ENCODE measurements around the gene TNNI2.
"Not testable (repeated sequence)": the region's sequence is repeated elsewhere in the genome, so short reads cannot be mapped to it uniquely, and the experiment has no call there.

TNNI2 gene

DNA sequence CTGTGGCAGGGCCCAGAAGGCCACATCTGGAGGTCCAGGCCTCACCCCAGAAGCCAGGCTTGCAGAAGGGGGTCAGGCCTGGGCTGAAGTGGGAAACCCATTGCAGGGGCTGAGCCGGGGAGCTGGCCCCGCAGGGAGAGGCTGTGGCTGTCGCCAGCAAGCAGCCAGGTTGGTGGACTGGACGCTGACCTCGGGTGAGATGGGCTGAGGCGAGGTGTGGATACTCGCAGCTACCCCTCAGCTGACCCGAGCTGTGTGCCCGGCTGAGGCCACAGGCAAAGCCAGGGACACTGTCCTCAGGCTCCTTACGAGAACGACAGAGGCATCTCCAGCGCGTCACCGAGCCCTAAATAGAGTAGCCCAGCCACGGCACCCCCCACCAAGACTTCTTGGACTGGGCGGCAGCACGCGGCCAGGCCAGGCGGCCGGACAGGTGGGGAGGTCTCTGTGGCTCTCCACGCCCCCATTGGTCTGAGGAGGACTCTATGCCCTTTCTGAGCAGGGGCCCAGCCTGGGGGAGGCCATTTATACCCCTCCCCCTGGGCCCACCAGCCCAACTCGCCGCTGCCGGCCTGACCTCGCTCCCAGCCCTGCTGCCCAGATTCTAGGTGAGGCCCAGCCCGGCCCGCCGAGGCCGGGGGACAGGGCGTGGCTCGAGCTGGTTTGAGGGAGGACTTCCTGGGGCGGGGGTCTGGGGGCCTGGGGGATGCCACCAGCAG, at the start of gene TNNI2:
TSS of gene TNNI2 (plus strand) at position 556 of the 719 bp plus-strand sequence. CDS start 716 bp downstream, outside the sequence.
- DNase-seq, result no peak

DNA sequence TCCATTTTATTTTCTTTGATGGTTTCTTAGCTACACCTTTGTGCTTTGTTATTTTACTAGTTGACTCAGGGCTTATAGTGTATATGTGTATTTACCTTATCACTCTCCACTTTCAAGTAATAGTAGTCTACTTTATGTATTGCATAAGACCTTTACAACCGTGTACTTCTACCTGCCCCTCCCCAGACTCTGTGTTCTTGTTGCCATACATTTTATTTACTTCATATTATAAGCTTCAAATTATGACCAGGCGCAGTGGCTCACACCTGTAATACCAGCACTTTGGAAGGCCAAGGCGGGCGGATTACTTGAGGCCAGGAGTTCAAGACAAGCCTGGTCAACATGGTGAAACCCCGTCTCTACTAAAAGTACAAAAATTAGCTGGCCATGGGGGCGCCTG, 46.9 kb upstream of the TNNI2 start:
- no peak for DNase-seq

DNA sequence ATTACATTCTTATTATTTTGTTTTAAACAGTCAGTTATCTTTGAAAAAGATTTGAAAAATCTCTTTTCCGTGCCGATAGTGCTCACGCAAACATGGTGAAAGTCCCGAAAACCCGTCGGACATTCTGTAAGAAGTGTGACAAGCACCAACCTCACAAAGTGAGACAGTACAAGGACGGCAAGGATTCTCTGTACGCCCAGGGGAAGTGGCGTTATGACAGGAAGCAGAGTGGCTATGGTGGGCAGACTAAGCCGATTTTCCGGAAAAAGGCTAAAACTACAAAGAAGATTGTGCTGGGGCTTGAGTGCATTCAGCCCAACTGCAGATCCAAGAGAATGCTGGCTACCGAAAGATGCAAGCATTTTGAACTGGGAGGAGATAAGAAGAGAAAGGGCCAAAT, 46.3 kb upstream of the TNNI2 start:
- no peak for DNase-seq

DNA sequence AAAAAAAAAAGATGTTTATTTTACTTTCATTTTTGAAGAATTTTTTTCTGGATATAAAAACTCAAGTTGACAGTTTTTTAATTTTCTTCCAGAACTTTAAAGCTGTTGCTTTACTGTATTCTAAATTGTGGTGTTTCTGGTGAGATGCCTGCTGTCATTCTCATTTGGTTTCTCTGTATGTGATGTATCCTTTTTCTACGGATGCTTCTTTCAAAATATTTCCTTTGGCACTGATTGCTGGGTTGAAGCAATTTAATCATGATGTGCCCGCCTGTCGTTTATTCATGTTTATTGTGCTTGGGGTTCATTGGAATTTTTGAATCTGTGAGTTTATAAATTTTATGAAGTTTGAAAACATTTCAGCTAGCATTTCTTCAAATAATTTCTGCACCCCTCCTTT, 45.7 kb upstream of the TNNI2 start:
- no peak for DNase-seq

DNA sequence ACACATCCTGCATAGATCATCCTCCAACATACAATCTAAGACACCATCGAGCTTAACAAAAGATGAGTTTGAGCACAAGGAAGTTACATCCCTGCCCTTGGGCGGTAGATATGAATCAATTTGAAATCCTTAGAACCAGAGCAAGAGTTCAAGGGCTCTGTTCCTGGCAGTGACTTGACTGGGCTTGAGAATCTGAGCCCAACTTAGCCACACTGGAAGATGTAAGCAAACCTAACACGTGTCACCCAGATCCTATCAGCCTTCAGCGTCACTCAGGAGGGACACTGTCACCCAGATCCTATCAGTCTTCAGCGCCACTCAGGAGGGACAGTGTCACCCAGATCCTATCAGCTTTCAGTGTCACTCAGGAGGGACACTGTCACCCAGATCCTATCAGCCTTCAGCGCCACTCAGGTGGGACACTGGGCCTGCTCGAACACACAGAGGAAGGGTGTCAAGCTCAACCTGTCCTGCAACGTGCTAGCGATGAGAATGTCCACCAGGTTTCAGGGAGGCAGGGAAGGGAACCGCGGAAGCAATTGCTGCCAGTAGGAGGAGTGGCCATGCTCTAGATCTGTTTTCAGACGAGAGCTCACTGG, 42.3 kb upstream of the TNNI2 start:
- no peak for DNase-seq

DNA sequence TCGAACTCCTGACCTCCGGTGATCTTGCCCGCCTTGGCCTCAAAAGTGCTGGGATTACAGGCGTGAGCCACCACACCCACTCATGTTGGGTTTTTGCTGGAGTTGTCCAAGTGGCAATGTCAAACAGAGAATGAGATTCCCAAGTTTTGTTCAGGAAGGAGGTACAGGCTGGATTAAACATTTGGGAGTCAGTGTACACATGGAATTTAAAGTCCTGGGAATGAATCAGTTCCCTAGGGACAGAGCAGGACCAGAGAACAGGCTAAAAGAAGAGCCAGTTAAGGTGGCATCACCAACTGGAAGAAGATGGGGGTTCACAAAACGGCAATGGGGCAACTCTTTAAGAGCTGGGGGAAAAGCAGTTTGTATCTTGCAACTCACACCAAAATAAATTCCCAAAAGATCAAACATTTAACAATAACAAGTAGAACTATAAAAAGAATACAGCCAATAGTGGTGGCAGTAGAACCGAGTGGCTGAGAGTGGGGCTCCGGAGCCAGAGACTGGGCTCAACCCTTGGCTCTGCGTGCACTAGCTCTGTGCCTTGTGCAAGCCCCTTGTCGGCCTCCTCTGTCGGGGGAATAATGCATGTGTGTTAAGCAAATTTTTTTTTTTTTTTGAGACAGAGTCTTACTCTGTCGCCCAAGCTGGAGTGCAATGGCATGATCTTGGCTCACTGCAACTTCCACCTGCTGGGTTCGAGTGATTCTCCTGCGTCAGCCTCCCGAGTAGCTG, 41.2 kb upstream of the TNNI2 start:
- DNase-seq, result no peak

DNA sequence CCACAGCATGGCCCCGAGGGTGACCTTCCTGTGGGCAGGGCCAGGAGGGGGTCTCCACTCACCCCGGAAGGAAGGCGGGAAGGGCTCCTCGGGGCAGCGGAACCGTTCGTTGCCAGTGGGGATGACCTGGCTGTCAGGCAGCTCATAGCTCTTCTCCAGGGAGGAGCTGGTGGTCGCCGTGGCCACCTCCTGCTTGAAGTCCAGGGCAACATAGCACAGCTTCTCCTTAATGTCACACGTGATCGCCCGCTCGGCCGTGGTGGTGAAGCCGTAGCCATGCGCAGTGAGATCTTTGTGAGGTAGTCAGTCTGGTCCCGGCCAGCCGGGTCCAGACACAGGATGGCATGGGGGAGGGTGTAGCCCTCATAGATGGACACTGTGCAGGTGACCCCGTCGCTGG, 35.5 kb upstream of the TNNI2 start:
- DNase-seq, result no peak

DNA sequence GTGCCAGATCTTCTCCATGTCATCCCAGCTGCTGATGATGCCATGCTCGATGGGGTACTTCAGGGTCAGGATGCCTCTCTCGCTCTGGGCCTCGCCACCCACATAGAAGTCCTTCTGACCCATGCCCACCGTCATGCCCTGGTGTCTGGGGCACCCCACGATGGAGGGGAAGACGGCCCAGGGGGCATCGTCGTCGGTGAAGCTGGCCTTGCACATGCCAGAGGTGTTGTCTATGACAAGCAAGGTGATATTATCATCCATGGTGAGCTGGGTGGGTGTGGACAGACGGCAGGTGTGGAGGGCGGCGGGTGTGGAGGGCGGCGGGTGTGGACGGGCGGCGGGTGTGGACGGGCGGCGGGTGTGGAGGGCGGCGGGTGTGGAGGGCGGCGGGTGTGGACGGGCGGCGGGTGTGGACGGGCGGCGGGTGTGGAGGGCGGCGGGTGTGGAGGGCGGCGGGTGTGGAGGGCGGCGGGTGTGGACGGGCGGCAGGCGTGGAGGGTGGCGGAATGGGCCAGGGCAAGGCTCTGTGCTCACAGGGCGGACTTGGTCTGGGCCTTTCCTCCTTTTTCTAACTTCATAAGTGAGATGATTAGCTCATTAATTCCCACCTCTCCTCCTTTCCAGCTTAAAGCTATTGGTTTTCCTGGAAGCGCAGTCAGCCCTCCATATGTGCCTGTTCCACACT, 34.8 kb upstream of the TNNI2 start:
- not testable (repeated sequence) for DNase-seq

DNA sequence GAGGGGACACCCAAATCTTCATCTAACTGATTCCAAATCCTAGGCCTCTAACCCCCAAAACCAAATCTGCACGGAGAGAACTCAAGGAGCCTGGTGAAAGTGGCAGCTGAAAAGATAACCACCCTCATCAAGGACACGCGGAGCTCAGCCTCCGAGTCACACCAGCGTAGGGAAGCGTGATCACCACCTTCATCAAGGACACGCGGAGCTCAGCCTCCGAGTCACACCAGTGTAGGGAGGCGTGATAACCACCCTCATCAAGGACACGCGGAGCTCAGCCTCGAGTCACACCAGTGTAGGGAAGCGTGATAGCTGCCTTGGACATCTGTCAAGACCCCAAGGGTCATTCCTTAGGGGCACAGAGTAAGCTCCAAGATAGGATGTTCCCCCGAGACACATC, 33.3 kb upstream of the TNNI2 start:
- DNase-seq, result no peak

DNA sequence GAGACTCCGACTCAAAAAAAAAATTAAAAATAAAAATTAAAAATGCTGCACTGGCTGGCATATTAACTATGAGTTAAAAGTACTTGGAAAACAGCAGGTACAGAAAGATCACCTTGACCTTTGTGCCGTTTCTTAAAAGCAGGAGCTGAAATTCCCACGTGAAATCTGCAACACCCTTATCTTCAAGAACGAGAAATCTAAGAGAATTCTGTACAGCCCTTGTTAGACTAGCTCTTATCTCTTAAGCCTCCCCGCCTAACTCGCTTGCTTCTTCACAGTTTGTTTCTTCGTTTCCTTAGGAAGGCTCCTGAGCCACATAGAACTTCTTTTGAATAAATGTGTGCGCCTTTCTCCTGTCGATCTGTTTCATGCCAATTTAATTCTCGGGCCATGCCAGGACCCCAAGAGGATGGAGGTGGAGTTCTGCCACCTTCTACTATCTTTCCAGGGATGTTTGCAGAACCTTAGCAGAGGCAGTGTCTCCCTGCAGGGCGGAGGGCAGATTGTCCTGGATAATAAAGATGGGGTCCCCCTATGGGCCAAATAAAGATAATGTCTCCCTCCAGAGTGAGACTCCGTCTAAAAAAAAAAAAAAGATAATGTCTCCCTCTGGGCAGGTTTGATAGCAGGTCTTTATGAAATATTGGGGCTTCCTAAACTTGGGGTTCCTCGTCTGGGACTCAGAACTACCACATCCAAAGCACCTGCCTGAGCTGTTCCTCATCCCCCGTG, 31.4 kb upstream of the TNNI2 start:
- DNase-seq, result no peak

DNA sequence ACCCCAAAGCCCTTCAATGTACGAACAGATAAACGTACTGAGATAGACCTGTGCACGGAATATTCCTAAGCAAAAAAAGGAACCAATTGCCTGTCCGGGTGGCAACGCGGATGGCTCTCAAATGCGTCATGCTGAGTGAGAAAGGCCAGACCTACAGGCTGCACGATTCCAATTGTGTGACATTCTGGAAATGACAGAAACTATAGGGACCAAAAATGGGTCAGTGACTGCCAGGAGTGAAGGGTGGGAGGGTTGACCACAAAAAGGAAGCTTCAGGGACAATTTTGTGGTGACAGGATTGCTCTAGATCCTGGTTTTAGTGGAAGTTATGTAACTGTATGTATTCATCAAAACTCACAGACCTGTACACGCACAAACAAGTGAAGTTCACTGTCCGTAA, 28.0 kb upstream of the TNNI2 start:
- no peak for DNase-seq

DNA sequence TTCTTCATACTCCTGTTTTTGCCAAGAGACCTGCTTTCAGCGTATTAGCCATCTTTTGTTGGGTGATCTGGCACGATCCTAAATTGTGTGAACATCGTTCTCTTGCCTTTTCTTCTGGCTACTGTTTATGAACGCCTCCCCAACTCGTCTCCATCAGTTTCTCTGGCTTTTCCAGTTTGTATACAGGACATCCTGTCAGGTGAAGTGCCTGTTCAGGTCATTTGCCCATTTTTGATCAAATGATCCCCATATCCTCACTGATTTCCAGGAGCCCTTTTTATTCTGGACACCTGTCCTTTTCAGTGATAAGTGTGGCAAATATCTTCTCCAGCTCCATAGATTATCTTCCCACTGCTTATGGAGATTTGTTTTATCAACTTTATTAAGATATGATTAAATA, 26.5 kb upstream of the TNNI2 start:
- DNase-seq, result no peak

DNA sequence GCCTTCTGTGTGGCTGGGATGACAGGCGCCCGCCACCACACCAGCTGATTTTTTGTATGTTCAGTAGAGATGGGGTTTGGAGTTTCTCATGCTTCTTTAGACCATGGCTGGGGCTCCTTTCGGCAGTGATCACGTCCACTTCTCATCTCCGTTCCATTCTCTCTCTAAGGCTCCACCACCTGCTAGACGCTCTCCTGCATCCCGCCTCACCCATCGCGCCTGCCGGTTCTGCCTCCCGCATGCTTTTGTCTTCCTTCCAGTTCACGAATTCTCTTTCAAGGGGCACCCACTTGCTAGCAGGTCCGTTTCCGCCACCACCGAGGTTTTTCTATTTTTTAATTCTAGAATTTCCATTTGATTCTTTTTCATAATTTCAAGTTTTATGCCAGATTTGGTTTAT, 26.0 kb upstream of the TNNI2 start:
- no peak for DNase-seq

DNA sequence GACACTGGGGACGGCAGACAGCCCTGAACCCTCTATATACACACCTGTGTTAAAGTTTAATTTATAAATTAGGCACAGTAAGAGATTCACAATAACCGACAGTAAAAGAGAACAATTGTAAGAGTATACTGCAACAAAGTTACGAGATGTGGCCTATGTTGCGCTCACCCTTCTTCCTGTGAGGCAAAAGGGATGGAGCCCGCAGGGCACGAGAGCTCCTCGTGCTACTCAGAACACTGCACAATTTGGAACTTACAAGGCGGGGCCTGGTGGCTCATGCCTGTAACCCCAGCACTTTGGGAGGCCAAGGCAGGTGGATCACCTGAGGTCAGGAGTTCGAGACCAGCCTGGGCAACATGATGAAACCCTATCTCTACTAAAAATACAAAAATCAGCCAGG, 25.4 kb upstream of the TNNI2 start:
- DNase-seq, result not testable (repeated sequence)

DNA sequence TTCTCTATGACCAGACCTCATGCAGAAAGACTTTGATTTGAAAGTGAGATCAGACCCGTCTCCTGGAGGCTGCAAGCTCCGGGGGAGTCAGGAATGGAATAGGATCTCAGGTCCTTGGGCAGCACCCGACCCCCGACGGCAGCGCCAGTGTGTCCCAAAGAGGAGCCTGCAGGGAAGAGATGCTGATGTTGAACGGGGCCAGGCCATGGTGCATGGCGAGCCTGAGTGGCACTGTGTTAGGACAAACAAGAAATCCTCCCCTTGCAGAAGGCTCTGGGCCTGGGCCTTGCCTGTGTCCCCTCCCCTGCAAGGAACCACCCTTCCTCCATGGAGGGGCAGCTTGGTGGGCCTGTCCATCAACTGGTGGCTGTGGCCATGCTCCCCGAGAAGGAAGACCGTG, 24.1 kb upstream of the TNNI2 start:
- DNase-seq, result no peak

DNA sequence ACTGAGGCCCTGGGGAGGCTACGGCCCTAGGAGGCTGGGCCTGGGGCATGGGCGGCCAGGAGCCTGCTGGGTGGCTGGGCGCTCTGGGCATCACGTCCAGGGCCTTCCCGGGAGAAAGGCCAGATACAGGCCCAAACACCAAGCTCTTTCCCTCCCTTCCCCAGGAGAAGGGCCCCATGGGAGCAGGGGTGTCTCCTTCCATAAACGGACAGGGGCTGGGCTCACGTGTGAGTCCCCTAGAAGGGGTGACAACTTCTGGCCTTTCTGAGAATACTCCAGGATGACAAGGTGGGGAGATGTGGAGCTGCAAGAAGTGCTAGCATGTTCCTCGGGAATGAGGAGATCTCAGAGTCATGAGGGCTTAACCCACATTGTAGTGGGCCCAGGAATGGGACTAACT, 23.5 kb upstream of the TNNI2 start:
- DNase-seq, result no peak

DNA sequence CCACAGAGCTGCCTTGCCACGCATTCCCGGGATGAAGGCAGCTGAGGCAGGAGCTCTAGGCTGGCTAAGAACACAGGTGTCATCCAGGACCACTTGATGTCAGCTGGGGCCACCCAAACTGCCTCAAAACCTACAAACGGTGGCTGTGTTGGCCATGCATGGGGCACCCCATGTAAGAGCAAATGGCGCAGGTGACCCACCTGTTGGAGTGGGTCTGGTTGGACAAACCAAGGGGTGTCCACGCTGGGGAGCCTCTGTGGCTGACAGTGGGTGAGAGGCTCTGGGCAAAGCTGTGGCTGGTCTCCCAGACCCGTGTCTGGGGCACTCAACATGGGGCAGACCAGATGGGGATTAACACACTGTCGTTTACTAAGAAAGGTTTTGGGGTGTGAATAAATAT, 23.0 kb upstream of the TNNI2 start:
- no peak for DNase-seq

DNA sequence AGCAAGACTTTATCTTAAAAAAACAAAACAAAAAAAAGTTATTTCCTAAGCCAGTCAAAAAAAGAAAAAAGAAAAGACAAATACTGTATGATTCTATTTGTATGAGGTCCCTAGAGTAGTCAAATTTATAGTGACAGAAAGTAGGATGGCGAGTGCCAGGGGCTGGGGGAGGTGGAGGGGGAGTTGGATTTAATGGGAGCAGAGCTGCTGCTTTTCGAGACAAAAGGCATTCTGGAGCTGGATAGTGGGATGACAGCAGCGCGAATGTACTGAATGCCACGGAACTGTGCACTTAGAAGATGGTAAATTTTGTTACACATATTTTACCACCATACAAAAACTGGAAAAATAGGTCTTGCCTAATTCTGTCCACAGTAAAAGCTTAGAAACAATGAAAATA, 21.8 kb upstream of the TNNI2 start:
- DNase-seq, result no peak

DNA sequence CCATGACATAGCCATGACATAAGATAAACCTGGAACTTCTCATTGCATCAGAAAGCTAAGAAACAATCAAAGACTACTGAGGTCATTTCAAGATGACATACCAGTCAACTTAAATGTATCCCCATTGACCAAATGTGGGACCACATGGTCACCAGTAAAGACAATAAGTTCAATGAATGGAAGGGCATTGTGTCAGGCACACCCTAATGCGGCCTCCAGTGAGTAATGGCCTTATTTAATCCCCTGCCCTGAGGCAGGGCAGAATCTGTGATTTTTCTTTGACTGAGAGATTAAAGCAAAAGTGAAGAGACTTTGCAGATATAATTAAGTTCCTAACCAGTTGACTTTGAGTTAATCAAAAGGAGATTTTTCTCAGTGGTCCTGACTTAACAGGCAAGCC, 21.3 kb upstream of the TNNI2 start:
- no peak for DNase-seq

DNA sequence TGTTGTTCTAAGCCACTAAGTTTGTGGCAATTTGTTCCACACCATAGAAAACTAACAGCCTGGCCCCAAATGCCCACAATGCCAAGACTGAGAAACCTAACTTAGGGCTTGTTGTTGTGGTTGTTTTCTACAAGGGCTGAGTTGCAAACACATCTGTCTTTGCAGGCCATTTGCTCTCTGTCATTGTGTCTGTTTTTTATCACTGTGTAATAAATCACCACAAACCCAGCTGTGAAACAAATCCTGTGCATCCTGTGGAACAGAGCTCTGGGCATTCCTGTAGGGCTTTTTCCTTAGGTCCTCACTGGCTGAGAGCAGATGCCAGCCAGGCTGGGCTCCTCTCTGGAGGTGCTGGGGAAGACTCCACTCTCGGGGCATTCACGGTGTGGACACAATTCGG, 19.7 kb upstream of the TNNI2 start:
- DNase-seq, result no peak

DNA sequence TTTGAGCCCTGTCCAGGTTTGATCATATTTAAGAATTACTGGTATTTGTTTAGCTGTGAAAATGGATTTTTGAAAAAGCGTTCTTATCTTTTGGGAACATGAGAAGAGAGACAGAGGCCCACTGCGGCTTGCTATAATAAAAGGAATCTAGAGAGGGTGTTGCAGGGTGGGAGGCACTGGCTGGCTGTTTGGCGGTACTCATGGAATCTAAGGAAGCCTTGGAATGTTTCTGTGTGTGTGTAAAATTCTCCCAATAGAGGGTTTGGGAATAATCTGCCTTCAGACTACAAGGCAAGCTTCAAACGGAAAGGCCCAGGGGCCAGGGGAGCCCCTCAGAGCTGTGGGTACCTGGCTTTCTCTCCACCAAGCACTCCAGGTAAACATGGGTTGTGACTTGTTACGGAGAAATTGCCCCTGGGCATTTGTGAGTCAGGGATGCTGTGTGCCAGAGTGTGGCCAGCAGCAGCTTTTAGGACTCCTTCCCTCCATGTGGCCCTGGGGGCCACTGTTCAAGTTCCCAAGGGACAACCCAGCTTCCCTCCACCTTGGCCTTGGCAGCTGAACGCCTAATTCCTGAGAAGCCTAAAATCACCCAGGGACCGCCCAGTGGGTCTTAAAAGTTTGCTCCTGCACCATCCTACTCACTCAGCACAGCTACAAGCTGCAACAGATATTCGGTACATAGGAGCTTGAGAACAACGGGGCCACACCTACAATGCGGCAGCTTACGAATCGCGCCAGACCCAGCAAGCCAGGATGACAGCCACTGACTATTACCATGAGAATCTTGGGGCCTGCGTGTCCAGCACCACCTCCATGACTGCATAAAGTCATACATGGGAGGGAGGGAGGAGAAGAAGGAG, 18.1 kb upstream of the TNNI2 start:
- no peak for DNase-seq

DNA sequence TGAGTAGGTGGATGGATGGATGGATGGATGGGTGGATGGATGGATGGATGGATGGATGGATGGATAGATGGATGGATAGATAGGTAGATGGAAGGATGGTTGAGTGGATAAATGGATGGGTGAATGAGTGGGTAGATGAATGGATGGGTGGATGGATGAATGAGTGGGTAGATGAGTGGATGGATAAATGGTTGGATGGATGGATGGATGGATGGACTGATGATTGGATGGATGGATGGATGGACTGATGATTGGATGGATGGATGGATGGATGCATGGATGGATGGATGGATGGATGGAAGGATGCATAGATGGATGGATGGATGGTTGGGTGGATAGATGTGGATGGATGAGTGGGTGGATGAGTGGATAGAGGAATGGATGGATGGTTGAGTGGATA, 17.2 kb upstream of the TNNI2 start:
- no peak for DNase-seq
